Stomach (tissue), 4 donors: Measurements from ENCODE around the gene SYTL1.

Source experiments
- EP300 ChIP-seq: sonication (generic); formaldehyde crosslinking; IDR thresholded peaks from one replicate; pipeline ENCODE4 v1.6.1; 2017; ENCODE audit warnings: antibody characterized with exemption
- POLR2AphosphoS5 ChIP-seq, 3 donors: sonication (generic); formaldehyde crosslinking; IDR thresholded peaks; one replicate each; pipeline ENCODE4 v1.6.1; 2016; ENCODE audit warnings: antibody characterized with exemption in 3 of 3

- TF ChIP-seq POLR2AphosphoS5 (IDR thresholded peaks at IDR 0.05) (no peak), EP300 (no peak)
These were observed 23.7 kb upstream of the SYTL1 start for GRCh38 chr1:27318136-27318535.
